ENCODE data around the gene AGBL4.

AGBL4 gene

DNA sequence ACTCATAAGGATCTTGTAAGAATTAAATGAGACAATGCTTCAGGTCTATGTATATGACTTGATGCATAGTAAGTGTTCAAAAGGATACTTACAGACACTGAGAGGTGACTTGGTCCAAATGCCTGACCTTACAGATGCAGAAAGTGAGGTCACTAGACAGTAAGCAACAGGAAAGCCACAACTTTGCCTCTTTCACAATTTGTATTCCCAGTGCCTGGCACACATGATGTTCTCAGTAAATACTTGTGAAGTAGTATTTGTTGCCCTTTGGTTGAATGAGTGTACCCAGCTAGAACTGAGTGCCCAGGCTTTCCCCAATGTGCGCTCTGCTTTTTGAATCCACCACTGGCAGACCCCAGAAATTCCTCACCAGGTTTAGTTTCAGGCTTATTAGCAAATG lies 1352.2 kb downstream of the AGBL4 start:
- ChIA-PET POLR2A (ENCODE audit: low non-redundant PET) (no interaction called here), CTCF (no interaction called here)
- no peak overlapping the region for H3K27ac ChIP-seq
- no peak for DNase-seq (ENCODE audit: low spot score)
- TF ChIP-seq, protein P1, sequence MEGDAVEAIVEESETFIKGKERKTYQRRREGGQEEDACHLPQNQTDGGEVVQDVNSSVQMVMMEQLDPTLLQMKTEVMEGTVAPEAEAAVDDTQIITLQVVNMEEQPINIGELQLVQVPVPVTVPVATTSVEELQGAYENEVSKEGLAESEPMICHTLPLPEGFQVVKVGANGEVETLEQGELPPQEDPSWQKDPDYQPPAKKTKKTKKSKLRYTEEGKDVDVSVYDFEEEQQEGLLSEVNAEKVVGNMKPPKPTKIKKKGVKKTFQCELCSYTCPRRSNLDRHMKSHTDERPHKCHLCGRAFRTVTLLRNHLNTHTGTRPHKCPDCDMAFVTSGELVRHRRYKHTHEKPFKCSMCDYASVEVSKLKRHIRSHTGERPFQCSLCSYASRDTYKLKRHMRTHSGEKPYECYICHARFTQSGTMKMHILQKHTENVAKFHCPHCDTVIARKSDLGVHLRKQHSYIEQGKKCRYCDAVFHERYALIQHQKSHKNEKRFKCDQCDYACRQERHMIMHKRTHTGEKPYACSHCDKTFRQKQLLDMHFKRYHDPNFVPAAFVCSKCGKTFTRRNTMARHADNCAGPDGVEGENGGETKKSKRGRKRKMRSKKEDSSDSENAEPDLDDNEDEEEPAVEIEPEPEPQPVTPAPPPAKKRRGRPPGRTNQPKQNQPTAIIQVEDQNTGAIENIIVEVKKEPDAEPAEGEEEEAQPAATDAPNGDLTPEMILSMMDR (conservative IDR thresholded peaks at IDR 0.05; ENCODE audit: low read depth): no peak

DNA sequence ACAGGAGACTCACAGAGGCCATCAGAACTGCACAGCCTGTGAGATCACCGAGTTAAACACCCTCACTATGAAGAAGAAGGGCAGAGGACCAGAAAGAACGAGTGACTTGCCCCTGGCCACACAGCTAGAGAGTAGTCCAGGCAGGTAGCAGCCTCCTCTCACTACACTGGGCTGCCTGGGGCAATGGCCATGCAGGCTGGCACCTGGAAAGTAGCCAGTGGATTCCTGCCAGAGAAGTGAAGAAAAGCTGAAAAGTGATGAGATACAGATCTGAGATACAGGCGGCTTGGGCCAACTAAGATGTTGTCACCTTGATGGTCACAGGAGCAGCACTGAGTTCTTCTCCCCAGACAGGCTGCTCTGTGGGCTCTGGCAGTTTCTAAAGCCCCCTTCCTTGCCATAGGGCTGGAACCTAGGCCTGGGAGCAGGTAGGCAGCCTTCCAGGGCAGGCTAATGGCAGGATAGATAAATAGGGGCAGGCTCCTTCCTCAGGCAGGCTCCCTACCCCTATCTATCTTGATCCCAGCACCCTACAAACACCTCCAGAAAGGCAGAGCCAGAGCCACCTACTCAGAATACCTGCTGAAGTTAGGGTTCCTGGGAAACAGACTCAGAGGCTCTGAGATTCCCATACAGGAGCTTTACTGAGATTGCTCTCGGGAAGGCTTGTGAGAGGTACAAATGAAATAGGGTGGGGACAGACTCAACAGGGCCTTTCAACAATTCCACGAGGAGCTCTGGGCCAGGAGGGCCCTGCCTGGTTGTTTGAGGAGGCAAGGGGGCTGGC lies 1353.3 kb downstream of the AGBL4 start:
- POLR2A ChIA-PET (ENCODE audit: low non-redundant PET): interaction anchor here (0.6 kb wide), 1 partner anchor 25 kb away, joined by 5 read pairs; no protein-coding TSS in a partner anchor

DNA sequence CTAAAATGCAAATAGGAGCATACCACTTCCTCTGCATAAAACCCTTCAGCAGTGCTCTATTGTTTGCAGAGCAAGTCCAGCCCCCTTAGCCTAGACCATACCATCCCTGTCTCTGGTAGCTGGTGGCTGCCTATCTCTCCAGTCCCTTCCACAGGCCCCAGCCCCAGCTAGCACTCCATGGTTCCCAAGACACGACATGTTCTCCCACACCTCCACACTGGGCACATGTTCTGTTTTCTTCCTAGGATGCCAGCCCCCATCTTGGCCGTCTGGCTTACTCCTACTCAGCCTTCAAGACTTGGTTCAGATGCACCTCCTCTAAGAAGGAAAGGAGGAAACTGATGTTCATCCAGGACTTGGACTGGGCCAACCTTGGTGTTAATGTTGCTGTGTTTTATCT lies 1355.4 kb downstream of the AGBL4 start:
- H3K27ac ChIP-seq: no peak overlapping the region
- TF ChIP-seq, protein P1 (conservative IDR thresholded peaks at IDR 0.05; ENCODE audit: low read depth): no peak
- no peak for DNase-seq (ENCODE audit: low spot score)
- POLR2A ChIA-PET (ENCODE audit: low non-redundant PET): no interaction called here
- CTCF ChIA-PET: no interaction called here

More for the DNA sequence above, 1353.3 kb downstream of the AGBL4 start:
- CTCF ChIA-PET: no interaction called here
- no peak overlapping the region for H3K27ac ChIP-seq
- no peak for DNase-seq (ENCODE audit: low spot score)
- TF ChIP-seq, protein P1 (conservative IDR thresholded peaks at IDR 0.05; ENCODE audit: low read depth): no peak

- TF ChIP-seq, protein P1 (conservative IDR thresholded peaks at IDR 0.05; ENCODE audit: low read depth): no peak
- ChIA-PET POLR2A (ENCODE audit: low non-redundant PET) (no interaction called here), CTCF (no interaction called here)
- DNase-seq (ENCODE audit: low spot score): no peak
- no peak overlapping the region for H3K27ac ChIP-seq
Observed at GRCh38 chr1:48667782-48668181, 1356.0 kb downstream of the AGBL4 start.

DNA sequence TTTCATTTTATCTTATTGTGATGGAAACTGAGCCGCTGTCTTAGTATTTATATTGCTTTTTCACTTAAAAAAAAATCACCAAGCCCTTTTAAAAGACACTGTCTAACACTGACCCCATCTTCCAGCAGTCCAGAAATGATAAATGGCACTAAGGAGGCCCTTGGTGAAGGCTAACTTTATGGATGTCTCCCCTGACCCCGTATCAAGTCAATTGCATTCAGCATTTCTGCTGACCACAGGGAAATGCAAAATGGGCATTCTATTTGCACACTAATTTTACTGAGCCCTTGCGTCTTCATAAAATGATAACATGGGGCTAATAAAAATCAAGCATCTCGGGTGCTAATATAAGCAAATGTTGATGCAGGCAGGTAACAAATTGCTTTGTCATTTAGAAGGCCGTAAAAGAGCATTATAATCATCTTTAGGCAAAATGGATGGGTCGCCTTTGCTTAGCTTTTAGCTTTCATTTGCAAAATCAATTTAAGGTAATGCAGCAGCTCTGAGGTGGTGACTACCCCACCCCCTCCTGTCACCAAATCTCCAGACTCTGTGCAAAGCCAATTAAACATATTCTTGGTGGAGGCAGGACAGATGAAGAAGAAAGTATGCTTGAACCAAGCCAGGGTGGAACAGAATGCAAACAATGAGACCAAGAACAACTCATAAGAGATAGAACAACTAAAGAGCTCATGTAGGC lies 1357.9 kb downstream of the AGBL4 start:
- ChIA-PET CTCF (no interaction called here), POLR2A (ENCODE audit: low non-redundant PET) (no interaction called here)
- DNase-seq (ENCODE audit: low spot score): no peak
- H3K27ac ChIP-seq: no peak overlapping the region
- TF ChIP-seq, protein P1 (conservative IDR thresholded peaks at IDR 0.05; ENCODE audit: low read depth): no peak

- H3K27ac ChIP-seq: no peak overlapping the region
- TF ChIP-seq, protein P1 (conservative IDR thresholded peaks at IDR 0.05; ENCODE audit: low read depth): no peak
- no peak for DNase-seq (ENCODE audit: low spot score)
- CTCF ChIA-PET: no interaction called here
- POLR2A ChIA-PET (ENCODE audit: low non-redundant PET): no interaction called here
Observed at GRCh38 chr1:48661726-48662463, 1361.9 kb downstream of the AGBL4 start.

Measured in RWPE1 (cell line).